MM.1S (cell line): ENCODE results near the gene SCLY.

Experiments used
- DNase-seq: peaks from one replicate; pipeline ENCODE4 v3.0.0-alpha.2; 2015
- H2AFZ ChIP-seq: fragments of 300-600 bp; sonication (generic); 2 replicates; pipeline ENCODE4 v1.6.0; 2016; ENCODE audit warnings: antibody characterized with exemption, low read length
- H3F3A ChIP-seq: fragments of 300-600 bp; sonication (generic); 2 replicates; pipeline ENCODE4 v1.6.1; 2016; ENCODE audit warnings: mild to moderate bottlenecking, antibody characterized with exemption, low read length, moderate library complexity, mixed read lengths; ENCODE audit not compliant: insufficient read depth
- H3K27ac ChIP-seq: fragments of 300-600 bp; sonication (generic); 2 replicates; pipeline ENCODE4 v1.5.1; 2016; ENCODE audit warnings: mild to moderate bottlenecking, low read length
- H3K27me3 ChIP-seq: fragments of 300-600 bp; sonication (generic); replicated peaks from 2 replicates; pipeline ENCODE4 v1.6.0; 2016; ENCODE audit warnings: low read length; ENCODE audit not compliant: insufficient read depth
- H3K36me3 ChIP-seq: fragments of 300-600 bp; sonication (generic); replicated peaks from 2 replicates; pipeline ENCODE4 v1.6.1; 2016; ENCODE audit warnings: mild to moderate bottlenecking, low read length, mixed read lengths; ENCODE audit not compliant: insufficient read depth
- H3K4me1 ChIP-seq: fragments of 300-600 bp; sonication (generic); 2 replicates; pipeline ENCODE4 v1.6.1; 2016; ENCODE audit warnings: low read length, mixed read lengths
- H3K4me2 ChIP-seq: fragments of 300-600 bp; sonication (generic); 2 replicates; pipeline ENCODE4 v1.6.0; 2016; ENCODE audit warnings: low read depth, low read length
- H3K4me3 ChIP-seq: fragments of 300-600 bp; sonication (generic); 2 replicates; pipeline ENCODE4 v1.5.1; 2016; ENCODE audit warnings: low read length, mixed read lengths
- H3K79me2 ChIP-seq: fragments of 300-600 bp; sonication (generic); 2 replicates; pipeline ENCODE4 v1.6.1; 2016; ENCODE audit warnings: mixed run types, low read length, mixed read lengths
- H3K9ac ChIP-seq: fragments of 300-600 bp; sonication (generic); 2 replicates; pipeline ENCODE4 v1.6.1; 2016; ENCODE audit warnings: low read length, mixed read lengths
- H3K9me2 ChIP-seq: fragments of 300-600 bp; sonication (generic); replicated peaks from 2 replicates; pipeline ENCODE4 v1.6.1; 2016; ENCODE audit warnings: mild to moderate bottlenecking, low read length, mixed read lengths; ENCODE audit not compliant: insufficient read depth
- H3K9me3 ChIP-seq: fragments of 300-600 bp; sonication (generic); replicated peaks from 2 replicates; pipeline ENCODE4 v1.6.1; 2016; ENCODE audit warnings: mild to moderate bottlenecking, low read length, mixed read lengths; ENCODE audit not compliant: insufficient read depth
- H4K20me1 ChIP-seq: fragments of 300-600 bp; sonication (generic); 2 replicates; pipeline ENCODE4 v1.6.1; 2016; ENCODE audit warnings: mild to moderate bottlenecking, low read length, moderate library complexity, mixed read lengths; ENCODE audit not compliant: insufficient read depth
- EZH2 ChIP-seq: fragments of 300-600 bp; sonication (generic); optimal IDR thresholded peaks from 2 replicates; pipeline ENCODE3; 2017; ENCODE audit warnings: low read depth, mild to moderate bottlenecking, antibody characterized with exemption, low read length, mixed read lengths
- EZH2phosphoT487 ChIP-seq: fragments of 300-600 bp; sonication (generic); IDR thresholded peaks from 2 replicates; pipeline ENCODE4 v1.6.1; 2018; ENCODE audit warnings: antibody characterized with exemption, low read length
- TF ChIP-seq, protein P1 (sequence below): fragments of 300-600 bp; sonication (generic); IDR thresholded peaks from 2 replicates; pipeline ENCODE4 v1.5.1; 2016; ENCODE audit warnings: antibody characterized with exemption, low read length, mixed read lengths

Gene SCLY

DNA sequence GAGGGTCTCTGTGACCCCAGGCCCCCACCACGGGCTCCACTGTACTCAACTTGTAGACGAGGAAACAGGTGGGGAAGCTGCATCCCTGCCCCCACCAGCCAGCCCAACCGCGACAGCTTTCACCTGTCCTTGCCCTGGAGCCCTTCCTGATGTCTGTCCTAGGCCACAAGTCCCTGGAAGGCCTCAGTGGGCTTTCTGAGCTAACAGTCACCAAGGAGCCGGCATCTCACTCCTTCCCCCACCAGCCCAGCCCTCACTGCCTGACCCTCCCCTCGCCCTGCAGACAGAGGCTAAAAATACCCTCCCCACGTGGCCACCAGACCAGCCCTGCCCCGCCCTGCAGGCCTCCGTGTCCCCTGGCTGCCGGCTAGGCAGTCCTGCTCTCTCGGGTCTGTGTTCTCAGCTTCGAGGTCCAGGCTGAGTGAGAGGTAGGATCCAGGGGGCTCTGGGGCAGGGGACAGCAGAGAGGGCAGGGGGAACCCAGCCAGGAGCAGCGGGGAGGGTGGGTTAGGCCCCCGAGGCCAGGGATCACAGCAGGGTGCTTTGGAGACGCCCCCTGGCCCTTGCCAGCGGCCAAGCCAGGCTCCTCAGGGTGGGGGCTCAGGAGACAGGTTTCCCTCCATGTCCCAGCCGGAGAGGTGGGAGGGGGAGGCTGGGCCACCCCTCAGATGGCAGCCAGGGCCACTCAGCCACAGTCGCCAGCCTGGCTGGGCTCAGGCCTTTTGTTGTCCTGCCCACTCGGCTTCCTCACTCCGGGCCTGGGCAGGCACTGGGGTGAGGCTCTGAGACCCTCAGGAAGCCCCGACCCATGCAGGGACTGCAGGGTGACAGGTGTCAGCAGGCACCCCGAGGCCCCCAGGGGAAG, 77.8 kb downstream of the SCLY start, which contains the start of gene KLHL30:
KLHL30 (plus strand) TSS at position 338 of the 865 bp plus-strand sequence. CDS start 2,087 bp downstream, outside the sequence.
- Histone ChIP-seq H3K36me3 (no peaks in the 10 kb centered on the region), H3K9me3 (no peaks in the 10 kb centered on the region), H2AFZ (peak within 1 kb of the TSS; percentile 80), H3K27ac (no peak within 1 kb of the TSS), H3F3A (no peaks in the 10 kb centered on the region), H3K4me3 (peak within 1 kb of the TSS; percentile 49), H4K20me1 (no peaks in the 10 kb centered on the region), H3K4me2 (peak within 1 kb of the TSS; percentile 97), H3K9me2 (no peaks in the 10 kb centered on the region), H3K27me3 (no peaks in the 10 kb centered on the region; the same call in 1 of the 2 replicates), H3K79me2 (no peaks in the 10 kb centered on the region), H3K9ac (no peak within 1 kb of the TSS), H3K4me1 (no peaks in the 10 kb centered on the region)
- DNase-seq: no peak
- no peak for TF ChIP-seq EZH2
- TF ChIP-seq, protein P1, sequence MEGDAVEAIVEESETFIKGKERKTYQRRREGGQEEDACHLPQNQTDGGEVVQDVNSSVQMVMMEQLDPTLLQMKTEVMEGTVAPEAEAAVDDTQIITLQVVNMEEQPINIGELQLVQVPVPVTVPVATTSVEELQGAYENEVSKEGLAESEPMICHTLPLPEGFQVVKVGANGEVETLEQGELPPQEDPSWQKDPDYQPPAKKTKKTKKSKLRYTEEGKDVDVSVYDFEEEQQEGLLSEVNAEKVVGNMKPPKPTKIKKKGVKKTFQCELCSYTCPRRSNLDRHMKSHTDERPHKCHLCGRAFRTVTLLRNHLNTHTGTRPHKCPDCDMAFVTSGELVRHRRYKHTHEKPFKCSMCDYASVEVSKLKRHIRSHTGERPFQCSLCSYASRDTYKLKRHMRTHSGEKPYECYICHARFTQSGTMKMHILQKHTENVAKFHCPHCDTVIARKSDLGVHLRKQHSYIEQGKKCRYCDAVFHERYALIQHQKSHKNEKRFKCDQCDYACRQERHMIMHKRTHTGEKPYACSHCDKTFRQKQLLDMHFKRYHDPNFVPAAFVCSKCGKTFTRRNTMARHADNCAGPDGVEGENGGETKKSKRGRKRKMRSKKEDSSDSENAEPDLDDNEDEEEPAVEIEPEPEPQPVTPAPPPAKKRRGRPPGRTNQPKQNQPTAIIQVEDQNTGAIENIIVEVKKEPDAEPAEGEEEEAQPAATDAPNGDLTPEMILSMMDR: no peak

DNA sequence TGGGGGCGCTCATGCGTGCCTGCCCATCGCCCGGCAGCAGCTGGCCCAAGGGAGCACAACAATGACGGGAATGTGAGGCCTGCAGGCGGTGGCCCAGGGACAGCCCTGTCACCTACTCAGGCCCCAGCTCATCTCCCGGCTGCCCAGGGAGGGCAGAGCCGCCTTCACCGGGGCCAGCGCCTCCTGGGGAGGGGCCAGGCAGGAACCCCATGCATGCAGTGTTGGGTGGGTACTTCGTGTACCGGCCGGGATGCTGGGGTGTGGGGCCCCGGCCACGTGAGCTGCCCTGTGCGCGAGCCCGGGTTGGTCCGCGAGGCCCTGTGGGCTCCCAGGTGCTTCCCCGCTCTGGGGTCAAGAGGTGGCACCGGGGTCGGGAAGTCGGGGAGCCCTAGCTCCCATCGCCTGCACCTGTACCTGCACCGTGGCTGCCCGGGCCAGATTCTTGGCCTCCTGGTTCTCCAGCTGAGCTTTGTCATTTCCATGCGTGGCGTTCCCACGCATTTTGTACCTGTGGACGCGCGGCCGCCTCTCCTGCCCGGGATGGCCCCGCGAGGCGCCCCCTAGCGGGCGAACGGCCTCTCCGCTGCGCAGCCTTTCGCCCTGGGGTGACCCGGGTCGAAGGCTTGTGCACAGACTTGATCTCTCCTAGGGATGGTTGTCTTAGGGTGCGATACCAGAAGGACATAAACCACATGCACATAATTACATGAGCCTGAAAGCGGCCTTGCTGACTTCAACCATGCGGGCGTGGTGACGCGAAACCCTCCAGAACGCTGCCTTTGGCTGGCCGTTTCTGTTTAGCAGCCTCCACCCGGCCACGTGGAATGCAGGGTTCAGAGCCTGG, 78.6 kb downstream of the SCLY start:
- no peak for TF ChIP-seq EZH2phosphoT487
- TF ChIP-seq, protein P1: peak; percentile 88
- H3K9me3 ChIP-seq: no peaks in the 10 kb centered on the region
- peak overlapping the region; percentile 97 for H3K4me2 ChIP-seq
- H3K4me1 ChIP-seq: no peaks in the 10 kb centered on the region
- DNase-seq: peak; percentile 46
- H3K36me3 ChIP-seq: no peaks in the 10 kb centered on the region
- H3K4me3 ChIP-seq: peak overlapping the region; percentile 49
- no peaks in the 10 kb centered on the region for H3K79me2 ChIP-seq
- H3K9ac ChIP-seq: no peak overlapping the region
- no peaks in the 10 kb centered on the region; the same call in 1 of the 2 replicates for H3K27me3 ChIP-seq
- H2AFZ ChIP-seq: peak overlapping the region; percentile 80
- no peaks in the 10 kb centered on the region for H4K20me1 ChIP-seq
- no peak overlapping the region for H3K27ac ChIP-seq
- no peaks in the 10 kb centered on the region for H3F3A ChIP-seq
- H3K9me2 ChIP-seq: no peaks in the 10 kb centered on the region

DNA sequence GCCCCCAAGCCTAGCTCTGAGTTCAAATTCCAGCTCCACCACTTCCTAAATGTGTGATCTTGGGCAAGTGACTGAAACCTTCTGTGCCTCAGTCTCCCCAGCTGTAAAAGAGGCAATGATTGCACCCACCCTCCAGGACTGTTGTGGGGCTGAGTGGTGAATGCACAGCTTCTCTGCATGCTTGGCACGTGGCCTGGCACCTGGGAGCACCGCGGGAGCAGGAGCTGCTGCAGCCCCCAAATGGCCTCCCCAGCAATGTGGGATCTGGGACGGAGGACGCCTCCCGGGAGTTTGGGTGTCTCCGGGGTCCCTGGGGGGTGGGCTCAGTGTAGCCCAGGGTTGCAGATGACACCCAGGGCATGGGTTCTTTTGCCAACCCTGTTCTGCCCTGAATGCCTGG, 79.2 kb downstream of the SCLY start:
- TF ChIP-seq, protein P1: no peak
- TF ChIP-seq EZH2phosphoT487 (no peak), EZH2 (no peak)
- H3K9me2 ChIP-seq: no peaks in the 10 kb centered on the region
- peak overlapping the region; percentile 97 for H3K4me2 ChIP-seq
- H3K36me3 ChIP-seq: no peaks in the 10 kb centered on the region
- H3K27me3 ChIP-seq: no peaks in the 10 kb centered on the region; the same call in 1 of the 2 replicates
- peak overlapping the region; percentile 49; the same call in 1 of the 2 replicates for H3K4me3 ChIP-seq
- no peaks in the 10 kb centered on the region for H3F3A ChIP-seq
- H3K9ac ChIP-seq: no peak overlapping the region
- H3K9me3 ChIP-seq: no peaks in the 10 kb centered on the region
- H3K27ac ChIP-seq: no peak overlapping the region
- H3K4me1 ChIP-seq: no peaks in the 10 kb centered on the region
- no peak for DNase-seq
- H4K20me1 ChIP-seq: no peaks in the 10 kb centered on the region
- H2AFZ ChIP-seq: peak overlapping the region; percentile 80
- H3K79me2 ChIP-seq: no peaks in the 10 kb centered on the region
